ACC112 (cell line): ENCODE measurements around the gene PATJ.
A peak's percentile ranks its signal among the peaks of the same experiment; 100 is the strongest.
"Not testable (repeated sequence)": the region's sequence is repeated elsewhere in the genome, so short reads cannot be mapped to it uniquely, and the experiment has no call there.

Source experiments
- H2AFZ ChIP-seq: fragments of 200-600 bp; sonication (generic); one replicate; pipeline ENCODE4 v1.6.0; 2017; ENCODE audit warnings: antibody characterized with exemption, low read length; ENCODE audit not compliant: unreplicated experiment
- H3K27ac ChIP-seq: fragments of 200-600 bp; sonication (generic); 2 replicates; pipeline ENCODE4 v1.5.1; 2014; ENCODE audit warnings: low read depth, mild to moderate bottlenecking, antibody characterized with exemption, low read length, moderate library complexity
- H3K27me3 ChIP-seq: fragments of 200-600 bp; sonication (generic); 2 replicates; pipeline ENCODE4 v1.6.1; 2014; ENCODE audit warnings: mild to moderate bottlenecking, antibody characterized with exemption, low read length, moderate library complexity, mixed read lengths; ENCODE audit not compliant: insufficient read depth
- H3K36me3 ChIP-seq: fragments of 200-600 bp; sonication (generic); 2 replicates; pipeline ENCODE4 v1.6.1; 2016; ENCODE audit warnings: mild to moderate bottlenecking, antibody characterized with exemption, low read length, moderate library complexity, mixed read lengths; ENCODE audit not compliant: insufficient read depth
- H3K4me1 ChIP-seq: fragments of 200-600 bp; sonication (generic); one replicate; pipeline ENCODE4 v1.6.1; 2016; ENCODE audit warnings: low read length, mixed read lengths; ENCODE audit not compliant: insufficient read depth, unreplicated experiment, control insufficient read depth
- H3K4me3 ChIP-seq: fragments of 200-600 bp; sonication (generic); 2 replicates; pipeline ENCODE4 v1.5.1; 2014; ENCODE audit warnings: mild to moderate bottlenecking, low read depth, low read length
- H3K79me2 ChIP-seq: fragments of 200-600 bp; sonication (generic); one replicate; pipeline ENCODE4 v1.6.0; 2016; ENCODE audit warnings: low read length; ENCODE audit not compliant: control insufficient read depth, unreplicated experiment, insufficient read depth

Gene PATJ

DNA sequence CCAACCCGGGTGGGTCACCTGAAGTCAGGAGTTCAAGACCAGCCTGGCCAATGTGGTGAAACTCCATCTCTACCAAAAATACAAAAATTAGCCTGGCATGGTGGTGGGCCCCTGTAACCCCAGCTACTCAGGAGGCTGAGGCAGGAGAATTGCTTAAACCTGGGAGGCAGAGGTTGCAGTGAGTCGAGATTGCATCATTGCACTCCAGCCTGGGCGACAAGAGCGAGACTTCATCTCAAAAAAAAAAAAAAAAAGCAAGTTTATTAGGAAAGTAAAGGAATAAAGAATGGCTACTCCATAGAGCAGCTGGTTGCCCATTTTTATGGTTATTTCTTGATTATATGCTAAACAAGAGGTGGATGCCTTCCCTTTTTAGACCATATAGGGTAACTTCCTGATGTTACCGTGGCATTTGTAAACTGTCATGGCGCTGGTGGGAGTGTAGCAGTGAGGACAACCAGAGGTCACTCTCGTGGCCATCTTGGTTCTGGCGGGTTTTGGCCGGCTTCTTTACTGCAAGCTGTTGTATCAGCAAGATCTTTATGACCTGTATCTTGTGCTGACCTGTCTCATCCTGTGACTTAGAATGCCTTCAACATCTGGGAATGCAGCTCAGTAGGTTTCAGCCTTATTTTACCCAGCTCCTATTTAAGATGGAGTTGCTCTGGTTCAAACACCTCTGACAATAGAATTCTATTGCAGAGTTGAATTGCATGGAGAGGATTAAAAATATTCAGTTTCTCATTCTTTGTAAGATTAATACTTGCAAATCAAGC is 224.4 kb downstream of the PATJ start:
- not testable (repeated sequence) for H3K79me2 ChIP-seq, H2AFZ ChIP-seq, H3K27ac ChIP-seq, H3K27me3 ChIP-seq, H3K4me1 ChIP-seq, H3K4me3 ChIP-seq, H3K36me3 ChIP-seq

DNA sequence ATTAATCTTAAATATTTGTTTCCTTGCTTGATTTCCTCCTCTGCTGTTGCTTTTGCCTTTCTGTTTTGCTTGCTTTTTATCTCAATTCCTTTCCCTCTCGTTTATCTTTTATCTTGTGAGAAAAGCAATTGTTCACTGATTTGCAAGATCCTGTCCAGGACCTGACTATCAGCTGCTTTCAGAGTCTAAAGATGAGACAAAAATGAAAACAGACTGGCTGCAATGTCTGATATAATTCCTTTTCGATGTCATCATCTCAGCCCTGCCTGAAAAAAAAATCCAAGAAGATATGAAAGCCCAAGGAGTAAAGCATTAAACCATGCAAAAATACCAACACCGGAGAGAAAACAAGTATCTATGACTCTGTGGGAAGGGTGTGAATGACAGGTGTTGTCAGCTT is 225.5 kb downstream of the PATJ start:
- no peak overlapping the region for H3K4me3 ChIP-seq
- H3K27ac ChIP-seq, result no peak overlapping the region
- H3K27me3 ChIP-seq, result no peaks in the 10 kb centered on the region
- no peaks in the 10 kb centered on the region for H3K79me2 ChIP-seq
- no peaks in the 10 kb centered on the region for H3K36me3 ChIP-seq
- no peaks in the 10 kb centered on the region for H3K4me1 ChIP-seq
- H2AFZ ChIP-seq, result peak overlapping the region; percentile 45

DNA sequence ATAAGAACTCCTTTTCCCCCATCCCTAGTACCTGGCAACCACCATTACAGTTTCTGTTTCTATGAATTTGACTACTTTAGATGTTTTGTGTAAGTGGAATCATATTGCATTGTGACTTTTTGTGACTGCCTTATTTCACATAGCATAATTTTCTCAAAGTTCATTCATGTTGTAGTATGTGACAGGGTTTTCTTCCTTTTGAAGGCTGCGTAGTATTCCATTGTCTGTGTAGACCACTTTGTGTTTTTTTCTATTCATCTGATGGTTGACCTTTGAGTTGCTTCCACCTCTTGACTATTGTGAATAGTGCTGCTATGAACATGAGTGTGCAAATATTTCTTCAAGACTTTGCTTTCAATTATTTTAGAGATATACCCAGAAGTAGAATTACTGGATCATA is 226.6 kb downstream of the PATJ start:
- H3K36me3 ChIP-seq, result no peaks in the 10 kb centered on the region
- no peaks in the 10 kb centered on the region for H3K27me3 ChIP-seq
- no peaks in the 10 kb centered on the region for H3K4me1 ChIP-seq
- no peak overlapping the region for H2AFZ ChIP-seq
- no peak overlapping the region for H3K27ac ChIP-seq
- H3K4me3 ChIP-seq, result no peak overlapping the region
- no peaks in the 10 kb centered on the region for H3K79me2 ChIP-seq

DNA sequence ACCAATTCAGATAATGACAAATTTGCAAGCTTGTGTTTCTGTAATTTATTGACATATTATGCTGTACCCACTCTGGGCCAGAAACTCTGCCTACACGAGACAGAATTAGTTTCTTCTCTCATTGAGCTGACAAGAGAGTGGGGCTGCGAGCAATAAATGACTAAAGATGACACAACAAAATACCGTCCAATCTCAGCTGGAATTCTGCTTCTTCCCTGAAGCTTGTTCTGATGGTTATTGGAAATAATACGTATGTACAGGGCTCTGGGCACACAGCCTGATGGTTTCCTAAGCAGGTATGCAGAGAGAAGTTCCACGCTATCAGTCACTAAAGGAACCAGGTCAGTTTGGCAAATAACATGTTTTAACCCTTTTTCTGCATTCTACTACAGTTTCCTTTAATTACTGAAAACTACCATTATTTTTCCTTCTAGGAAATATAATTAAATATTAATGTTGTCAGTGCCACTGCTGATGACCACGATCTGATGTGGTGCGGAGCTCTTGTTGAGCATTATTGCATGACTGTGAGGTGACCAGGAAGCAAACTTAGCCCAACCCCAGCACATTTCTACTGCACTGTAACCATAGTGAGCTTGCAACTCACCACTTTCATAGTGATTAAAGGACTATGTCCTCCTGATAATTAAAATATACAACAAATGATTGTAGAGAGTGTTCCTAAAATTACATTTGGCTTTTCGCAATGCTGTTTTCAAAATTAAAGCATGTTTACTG is 231.0 kb downstream of the PATJ start:
- no peaks in the 10 kb centered on the region for H3K4me1 ChIP-seq
- H3K4me3 ChIP-seq, result no peak overlapping the region
- no peaks in the 10 kb centered on the region for H3K79me2 ChIP-seq
- no peak overlapping the region for H3K27ac ChIP-seq
- H3K36me3 ChIP-seq, result no peaks in the 10 kb centered on the region
- H3K27me3 ChIP-seq, result no peaks in the 10 kb centered on the region
- no peak overlapping the region for H2AFZ ChIP-seq

DNA sequence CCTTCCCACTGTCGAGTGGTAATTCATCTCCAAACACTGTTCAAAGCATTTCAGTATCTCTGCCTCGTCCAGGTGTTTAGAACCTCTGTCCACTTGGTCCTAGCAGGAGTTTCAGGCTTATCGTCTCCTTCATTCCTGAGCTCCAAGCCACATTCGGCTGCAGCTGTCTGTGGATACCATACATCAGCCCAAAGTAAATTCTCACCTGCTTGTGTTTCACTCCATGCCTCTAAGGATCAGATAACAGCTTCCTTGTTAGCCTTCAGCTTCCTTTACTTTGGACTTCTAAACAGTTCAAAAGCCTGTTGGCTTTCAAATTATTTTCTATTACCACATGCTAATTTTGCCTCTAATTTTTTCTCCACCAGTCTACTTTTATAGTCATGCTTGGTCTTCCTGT is 233.4 kb downstream of the PATJ start:
- H3K27ac ChIP-seq, result no peak overlapping the region
- no peak overlapping the region for H3K4me3 ChIP-seq
- H3K4me1 ChIP-seq, result peaks cover 2% of the 10 kb centered on the region
- H2AFZ ChIP-seq, result no peak overlapping the region
- no peaks in the 10 kb centered on the region for H3K79me2 ChIP-seq
- H3K36me3 ChIP-seq, result no peaks in the 10 kb centered on the region
- no peaks in the 10 kb centered on the region for H3K27me3 ChIP-seq

DNA sequence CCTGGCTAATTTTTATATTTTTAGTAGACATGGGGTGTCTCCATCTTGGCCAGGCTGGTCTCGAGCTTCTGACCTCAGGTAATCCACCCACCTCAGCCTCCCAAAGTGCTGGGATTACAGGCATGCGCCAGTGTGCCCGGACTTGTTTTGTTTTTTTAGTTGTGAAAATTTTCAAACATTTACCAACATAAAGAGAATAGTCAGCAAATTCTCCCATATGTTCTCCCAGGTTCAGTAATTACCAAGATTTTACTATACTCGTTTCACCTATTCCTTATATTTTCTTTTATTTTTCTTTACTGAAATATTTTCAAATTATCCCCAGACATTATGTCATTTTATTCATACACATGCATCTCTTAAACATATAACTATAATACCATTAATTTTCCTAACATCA is 234.3 kb downstream of the PATJ start:
- Histone ChIP-seq H3K27ac (no peak overlapping the region), H3K4me1 (peaks cover 7% of the 10 kb centered on the region), H3K36me3 (no peaks in the 10 kb centered on the region), H3K4me3 (no peak overlapping the region), H3K79me2 (no peaks in the 10 kb centered on the region), H3K27me3 (no peaks in the 10 kb centered on the region), H2AFZ (no peak overlapping the region)

DNA sequence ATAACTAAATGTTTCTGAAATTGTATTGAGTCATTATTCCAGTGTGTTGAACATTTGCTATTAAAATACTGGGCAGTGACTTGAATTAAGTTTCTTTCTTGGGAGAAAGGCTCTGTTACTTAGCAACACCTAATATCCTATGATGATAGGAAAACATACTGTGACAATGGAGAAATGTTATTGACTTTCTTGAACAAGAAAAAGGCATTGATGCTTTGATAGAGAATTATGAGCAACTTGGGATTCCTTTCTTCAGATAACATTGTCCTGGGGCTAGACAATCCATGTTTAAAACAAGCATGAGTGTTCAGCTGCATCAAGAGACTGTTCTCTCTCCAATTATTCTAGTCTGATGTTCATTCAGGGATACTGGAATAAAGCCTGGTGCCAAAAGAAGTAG is 236.5 kb downstream of the PATJ start:
- no peak overlapping the region for H3K27ac ChIP-seq
- peaks cover 7% of the 10 kb centered on the region for H3K4me1 ChIP-seq
- no peaks in the 10 kb centered on the region for H3K36me3 ChIP-seq
- no peaks in the 10 kb centered on the region for H3K27me3 ChIP-seq
- H2AFZ ChIP-seq, result no peak overlapping the region
- H3K79me2 ChIP-seq, result no peaks in the 10 kb centered on the region
- no peak overlapping the region for H3K4me3 ChIP-seq

DNA sequence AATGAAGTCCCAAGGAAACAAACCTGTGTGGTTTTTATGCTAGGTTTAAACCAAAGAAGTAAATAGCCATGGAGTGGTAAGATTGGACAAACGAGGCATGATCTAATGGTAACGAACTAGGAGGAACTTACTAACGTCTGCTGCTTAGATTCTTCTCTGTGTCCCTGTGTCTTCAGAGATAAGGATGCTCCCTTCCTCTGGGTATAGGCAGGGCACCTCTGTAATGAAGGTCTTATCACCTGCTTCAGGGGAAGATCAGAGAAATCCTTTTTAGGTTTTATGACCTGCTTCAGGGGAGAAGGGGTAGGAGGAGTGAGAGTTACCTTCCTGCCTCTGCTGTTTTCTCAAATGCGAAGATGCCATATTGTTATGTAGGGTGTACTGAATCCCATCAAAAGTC is 237.4 kb downstream of the PATJ start:
- no peak overlapping the region for H2AFZ ChIP-seq
- H3K27ac ChIP-seq, result no peak overlapping the region
- peaks cover 7% of the 10 kb centered on the region for H3K4me1 ChIP-seq
- no peaks in the 10 kb centered on the region for H3K79me2 ChIP-seq
- H3K27me3 ChIP-seq, result no peaks in the 10 kb centered on the region
- no peaks in the 10 kb centered on the region for H3K36me3 ChIP-seq
- H3K4me3 ChIP-seq, result no peak overlapping the region

DNA sequence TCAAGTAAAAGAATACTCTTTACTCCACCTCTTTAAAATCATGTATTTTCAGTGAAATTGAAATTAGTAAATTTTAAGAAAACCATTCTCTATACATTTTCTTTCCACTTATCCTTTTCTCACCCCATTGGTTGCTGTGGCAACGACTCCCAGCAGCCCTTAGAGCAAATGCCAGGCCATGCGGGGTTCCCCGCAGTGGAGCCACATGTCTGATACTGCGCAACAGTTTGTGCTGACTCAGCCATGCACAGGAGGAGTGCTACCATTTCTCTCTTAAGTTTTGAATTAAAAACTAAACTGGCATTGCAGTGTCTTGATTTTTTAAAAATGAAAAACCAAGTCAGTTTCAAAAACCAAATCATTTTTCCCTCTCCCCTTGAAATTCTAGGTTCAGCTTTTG is 238.3 kb downstream of the PATJ start:
- no peaks in the 10 kb centered on the region for H3K27me3 ChIP-seq
- H3K4me1 ChIP-seq, result peaks cover 7% of the 10 kb centered on the region
- no peaks in the 10 kb centered on the region for H3K36me3 ChIP-seq
- no peak overlapping the region for H3K27ac ChIP-seq
- no peaks in the 10 kb centered on the region for H3K79me2 ChIP-seq
- no peak overlapping the region for H3K4me3 ChIP-seq
- H2AFZ ChIP-seq, result no peak overlapping the region

DNA sequence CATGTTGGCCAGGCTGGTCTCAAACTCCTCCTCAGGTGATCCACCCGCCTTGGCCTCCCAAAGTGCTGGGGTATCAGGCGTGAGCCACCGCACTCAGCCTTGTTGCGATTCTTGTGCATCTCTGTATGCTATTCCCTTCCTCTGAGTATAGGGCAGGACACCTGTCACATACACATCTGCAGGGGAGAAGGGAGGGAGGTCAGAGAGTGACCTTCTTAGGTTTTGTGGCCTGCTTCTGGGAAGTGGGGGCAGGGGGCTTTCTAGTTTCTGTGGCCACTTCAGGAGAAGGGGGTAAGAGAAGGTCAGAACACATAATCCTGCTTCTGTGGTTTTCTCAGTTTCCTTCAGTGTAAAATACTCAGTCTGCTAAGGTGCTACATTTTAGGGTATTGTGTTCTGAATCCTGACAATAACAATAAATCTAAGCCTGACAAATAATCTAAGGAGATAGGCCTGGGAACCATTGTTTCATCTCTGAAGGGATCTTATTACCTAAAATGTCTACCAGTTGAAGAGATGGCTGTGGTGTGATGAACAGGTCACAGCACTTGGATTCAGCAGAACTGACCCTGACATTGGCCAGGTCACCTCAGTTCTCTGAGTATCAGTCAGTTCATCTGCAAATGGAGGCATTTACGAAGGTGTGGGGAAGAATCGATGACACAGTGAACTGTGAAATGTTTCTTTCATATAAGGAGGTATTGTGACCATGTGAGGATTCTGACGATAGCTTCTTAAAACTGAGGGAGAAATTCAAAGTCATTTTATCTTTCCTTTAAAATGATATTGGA is 239.8 kb downstream of the PATJ start:
- no peaks in the 10 kb centered on the region for H3K79me2 ChIP-seq

More for the DNA sequence above, 239.8 kb downstream of the PATJ start:
- H2AFZ ChIP-seq, result no peak overlapping the region
- no peak overlapping the region for H3K27ac ChIP-seq
- peaks cover 7% of the 10 kb centered on the region for H3K4me1 ChIP-seq
- H3K36me3 ChIP-seq, result no peaks in the 10 kb centered on the region
- H3K4me3 ChIP-seq, result no peak overlapping the region
- no peaks in the 10 kb centered on the region for H3K27me3 ChIP-seq
